Brain microvascular endothelial cell (primary cell): ENCODE measurements around the gene RBM19.

Experiments
- DNase-seq: peaks from one replicate; pipeline ENCODE4 v3.0.0-alpha.2; 2020
- H3K27ac ChIP-seq: fragments of 250-450 bp; sonication (Bioruptor Pico); 2 replicates; pipeline ENCODE4 v1.5.1; 2020; ENCODE audit warnings: mild to moderate bottlenecking, moderate library complexity
- H3K27me3 ChIP-seq: fragments of 250-450 bp; sonication (Bioruptor Pico); replicated peaks from 2 replicates; pipeline ENCODE4 v1.5.1; 2020; ENCODE audit warnings: mild to moderate bottlenecking
- H3K36me3 ChIP-seq: fragments of 250-450 bp; sonication (Bioruptor Pico); replicated peaks from 2 replicates; pipeline ENCODE4 v1.5.1; 2020; ENCODE audit warnings: mild to moderate bottlenecking
- H3K4me3 ChIP-seq: 2 replicates; pipeline ENCODE4 v1.5.1; 2011; ENCODE audit warnings: low read depth, mild to moderate bottlenecking, control low read depth, low read length, moderate library complexity
- in situ Hi-C: cut with HindIII; loops from 2 replicates; pipeline ENCODE4 v1.10.0; 2017; ENCODE audit warnings: low sequenced_read_pairs, low pct_ligation_motif_present
- TF ChIP-seq, protein P1 (sequence below): IDR thresholded peaks from 2 replicates; pipeline ENCODE4 v1.5.1; 2011; ENCODE audit warnings: low read depth, mild to moderate bottlenecking, moderate library complexity, low read length, control low read depth, inconsistent platforms; ENCODE audit errors: missing control alignments

RBM19 gene

DNA sequence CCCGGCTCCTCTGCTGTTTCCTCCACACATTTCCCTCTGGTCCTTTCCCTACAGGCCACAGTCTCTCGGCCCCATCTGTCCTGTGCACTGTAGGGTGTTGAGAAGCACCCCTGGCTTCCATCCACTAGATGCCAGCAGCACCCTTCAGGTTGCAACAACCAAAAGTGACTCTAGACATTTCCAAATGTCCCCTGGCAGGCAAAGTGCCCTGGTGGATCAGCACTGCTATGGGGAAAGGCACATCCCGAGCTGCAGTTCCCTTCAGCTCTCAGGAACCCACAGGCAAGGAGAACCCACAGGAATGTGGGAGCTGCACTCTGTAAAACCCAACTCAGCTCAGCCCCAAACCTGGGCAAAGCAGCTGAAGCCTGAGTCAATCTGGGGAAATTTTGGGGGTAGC, 77.0 kb downstream of the RBM19 start:
- TF ChIP-seq, protein P1, sequence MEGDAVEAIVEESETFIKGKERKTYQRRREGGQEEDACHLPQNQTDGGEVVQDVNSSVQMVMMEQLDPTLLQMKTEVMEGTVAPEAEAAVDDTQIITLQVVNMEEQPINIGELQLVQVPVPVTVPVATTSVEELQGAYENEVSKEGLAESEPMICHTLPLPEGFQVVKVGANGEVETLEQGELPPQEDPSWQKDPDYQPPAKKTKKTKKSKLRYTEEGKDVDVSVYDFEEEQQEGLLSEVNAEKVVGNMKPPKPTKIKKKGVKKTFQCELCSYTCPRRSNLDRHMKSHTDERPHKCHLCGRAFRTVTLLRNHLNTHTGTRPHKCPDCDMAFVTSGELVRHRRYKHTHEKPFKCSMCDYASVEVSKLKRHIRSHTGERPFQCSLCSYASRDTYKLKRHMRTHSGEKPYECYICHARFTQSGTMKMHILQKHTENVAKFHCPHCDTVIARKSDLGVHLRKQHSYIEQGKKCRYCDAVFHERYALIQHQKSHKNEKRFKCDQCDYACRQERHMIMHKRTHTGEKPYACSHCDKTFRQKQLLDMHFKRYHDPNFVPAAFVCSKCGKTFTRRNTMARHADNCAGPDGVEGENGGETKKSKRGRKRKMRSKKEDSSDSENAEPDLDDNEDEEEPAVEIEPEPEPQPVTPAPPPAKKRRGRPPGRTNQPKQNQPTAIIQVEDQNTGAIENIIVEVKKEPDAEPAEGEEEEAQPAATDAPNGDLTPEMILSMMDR = peak; percentile 25

DNA sequence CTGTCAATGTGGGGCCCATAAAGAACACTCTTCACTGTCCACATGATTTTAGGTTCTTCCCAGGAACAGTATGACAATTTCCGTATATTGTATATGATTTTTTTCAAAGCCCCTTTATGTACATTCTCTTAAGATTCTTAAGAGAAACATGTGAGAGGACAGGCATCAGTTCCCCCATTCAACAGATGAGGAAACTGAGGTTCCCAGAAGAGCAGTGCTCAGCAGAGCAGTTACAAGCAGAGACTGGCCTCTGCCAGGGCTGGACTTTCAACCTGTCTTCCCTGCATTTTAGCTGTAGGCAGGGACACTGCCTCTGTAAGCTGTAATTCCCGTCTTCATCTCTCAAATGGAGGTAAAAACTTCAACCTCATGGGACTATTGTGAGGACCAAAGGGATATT, 77.7 kb downstream of the RBM19 start:
- Histone ChIP-seq H3K4me3 (no peak overlapping the region), H3K27ac (no peak overlapping the region), H3K27me3 (no peaks in the 10 kb centered on the region), H3K36me3 (no peaks in the 10 kb centered on the region)
- in situ Hi-C loops = no loop called here
- no peak for DNase-seq
- TF ChIP-seq, protein P1 = no peak

More for the DNA sequence above, 77.0 kb downstream of the RBM19 start:
- no peak overlapping the region for H3K4me3 ChIP-seq
- no peak overlapping the region for H3K27ac ChIP-seq
- in situ Hi-C loops = no loop called here
- no peaks in the 10 kb centered on the region for H3K36me3 ChIP-seq
- H3K27me3 ChIP-seq = no peaks in the 10 kb centered on the region
- DNase-seq = peak; percentile 6

DNA sequence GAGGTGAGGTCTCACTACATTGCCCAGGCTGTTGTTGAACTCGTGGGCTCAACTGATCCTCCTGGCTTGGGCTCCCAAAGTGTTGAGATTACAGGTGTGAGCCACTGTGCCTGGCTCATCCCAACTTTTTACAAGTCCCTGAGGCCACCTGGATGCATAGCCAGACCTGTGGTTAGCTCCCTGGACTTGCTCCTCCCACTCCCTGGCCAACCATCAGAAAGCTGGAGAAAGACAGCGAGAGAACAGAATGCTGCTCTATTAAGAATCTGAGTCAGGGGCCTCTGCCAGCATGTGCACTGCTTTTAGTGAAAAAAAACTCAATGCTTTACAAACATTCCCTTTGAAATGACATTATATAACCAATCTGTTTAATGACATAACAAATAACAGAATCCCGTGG, 78.2 kb downstream of the RBM19 start:
- in situ Hi-C loops = no loop called here
- H3K27me3 ChIP-seq = no peaks in the 10 kb centered on the region

DNA sequence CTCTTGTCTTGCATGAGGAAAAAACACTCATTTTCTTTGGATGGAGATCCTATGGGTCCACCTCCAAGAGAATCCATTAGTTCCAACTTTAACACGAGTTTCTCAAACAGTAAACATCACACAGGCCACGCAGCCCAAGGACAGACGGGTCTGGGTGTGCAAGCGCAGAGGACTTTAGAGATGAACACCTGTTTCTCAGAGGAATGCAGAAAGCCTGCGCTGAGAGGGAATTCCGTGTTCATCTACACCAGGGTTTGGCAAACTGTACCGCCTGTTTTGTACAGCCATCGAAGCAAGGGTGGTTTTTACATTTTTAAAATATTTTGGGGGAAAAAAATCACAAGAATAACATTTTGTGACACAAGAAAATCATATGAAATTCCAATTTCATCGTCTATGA, 79.4 kb downstream of the RBM19 start:
- Histone ChIP-seq H3K36me3 (no peaks in the 10 kb centered on the region), H3K4me3 (no peak overlapping the region), H3K27me3 (no peaks in the 10 kb centered on the region), H3K27ac (no peak overlapping the region)
- TF ChIP-seq, protein P1 = no peak
- in situ Hi-C loops = no loop called here
- no peak for DNase-seq

More for the DNA sequence above, 78.2 kb downstream of the RBM19 start:
- TF ChIP-seq, protein P1 = no peak
- no peaks in the 10 kb centered on the region for H3K36me3 ChIP-seq
- H3K4me3 ChIP-seq = no peak overlapping the region
- H3K27ac ChIP-seq = no peak overlapping the region
- DNase-seq = no peak

DNA sequence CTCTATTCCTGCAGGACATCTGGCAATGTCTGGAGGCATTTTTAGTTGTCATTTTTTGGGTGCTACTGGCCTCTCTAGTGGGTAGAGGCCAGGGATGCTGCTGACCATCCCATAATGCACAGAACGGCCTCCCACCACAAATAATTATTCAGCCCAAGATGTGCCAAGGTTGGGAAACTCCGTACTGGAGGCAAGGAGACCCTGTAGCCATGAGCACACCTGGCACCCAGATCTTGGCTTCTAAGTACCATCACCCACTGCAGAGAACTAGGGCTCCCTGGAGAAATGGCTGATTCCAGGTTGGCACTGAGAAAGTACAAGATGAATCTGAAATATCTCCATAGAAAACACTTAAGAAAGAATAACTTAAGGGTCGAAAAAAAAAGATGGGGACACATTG, 81.7 kb downstream of the RBM19 start:
- in situ Hi-C loops = no loop called here
- no peaks in the 10 kb centered on the region for H3K36me3 ChIP-seq
- H3K27ac ChIP-seq = no peak overlapping the region
- H3K4me3 ChIP-seq = no peak overlapping the region
- H3K27me3 ChIP-seq = no peaks in the 10 kb centered on the region
- TF ChIP-seq, protein P1 = no peak
- DNase-seq = no peak

DNA sequence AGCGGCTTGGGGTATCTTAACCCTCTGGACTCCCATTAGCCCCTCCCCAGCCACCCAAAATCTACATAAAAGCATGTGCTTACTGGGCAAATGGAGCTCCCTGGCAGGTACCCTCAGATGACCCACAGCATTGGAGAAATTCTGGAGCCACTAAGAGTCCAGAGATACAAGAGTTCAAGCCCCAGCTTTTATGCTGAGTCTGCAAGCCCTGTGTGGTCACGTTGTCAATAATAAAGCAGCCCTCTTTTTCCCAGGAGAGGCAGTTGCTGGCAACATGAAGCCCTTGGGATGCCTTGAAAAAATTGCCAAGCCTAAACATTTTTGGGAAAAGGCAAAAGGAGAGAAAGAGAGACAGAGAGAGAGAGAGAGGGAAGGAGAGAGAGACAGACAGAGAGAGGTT, 83.4 kb downstream of the RBM19 start:
- Histone ChIP-seq H3K4me3 (no peak overlapping the region), H3K27me3 (no peaks in the 10 kb centered on the region), H3K27ac (no peak overlapping the region), H3K36me3 (no peaks in the 10 kb centered on the region)
- DNase-seq = no peak
- in situ Hi-C loops = no loop called here
- TF ChIP-seq, protein P1 = no peak
